Kidney epithelial cell (primary cell): Measurements from ENCODE around the gene EPHA4. TPM values are rescaled to one million over a fixed set of nuclear protein-coding genes. Genes with fewer than 3 reads are reported as not detected.

ENCODE experiments used
- DNase-seq: peaks from one replicate; pipeline ENCODE4 v3.0.0-alpha.2; 2010; ENCODE audit warnings: low read depth
- H3K27me3 ChIP-seq: 2 replicates; pipeline ENCODE4 v1.6.0; 2011; ENCODE audit warnings: low read length; ENCODE audit not compliant: control insufficient read depth, insufficient read depth
- H3K36me3 ChIP-seq: 2 replicates; pipeline ENCODE4 v1.5.1; 2011; ENCODE audit warnings: low read length; ENCODE audit not compliant: control insufficient read depth, insufficient read depth
- H3K4me3 ChIP-seq: 2 replicates; pipeline ENCODE4 v1.5.1; 2011; ENCODE audit warnings: low read depth, mild to moderate bottlenecking, control low read depth, low read length
- total RNA-seq: library from RNA; depleted of rRNA; stranded (reverse); fragments of >200 nt; gene quantifications from 2 replicates; pipeline ENCODE4 v1.2.3, GENCODE V29; 2015
- TF ChIP-seq, protein P1 (sequence below): IDR thresholded peaks from 2 replicates; pipeline ENCODE4 v1.5.1; 2011; ENCODE audit warnings: mild to moderate bottlenecking, moderate library complexity, low read length, control low read depth, inconsistent platforms; ENCODE audit not compliant: insufficient read depth, poor library complexity, severe bottlenecking

EPHA4 gene
- total RNA-seq, 1 donor from 2014 or later, result 6.6 TPM

DNA sequence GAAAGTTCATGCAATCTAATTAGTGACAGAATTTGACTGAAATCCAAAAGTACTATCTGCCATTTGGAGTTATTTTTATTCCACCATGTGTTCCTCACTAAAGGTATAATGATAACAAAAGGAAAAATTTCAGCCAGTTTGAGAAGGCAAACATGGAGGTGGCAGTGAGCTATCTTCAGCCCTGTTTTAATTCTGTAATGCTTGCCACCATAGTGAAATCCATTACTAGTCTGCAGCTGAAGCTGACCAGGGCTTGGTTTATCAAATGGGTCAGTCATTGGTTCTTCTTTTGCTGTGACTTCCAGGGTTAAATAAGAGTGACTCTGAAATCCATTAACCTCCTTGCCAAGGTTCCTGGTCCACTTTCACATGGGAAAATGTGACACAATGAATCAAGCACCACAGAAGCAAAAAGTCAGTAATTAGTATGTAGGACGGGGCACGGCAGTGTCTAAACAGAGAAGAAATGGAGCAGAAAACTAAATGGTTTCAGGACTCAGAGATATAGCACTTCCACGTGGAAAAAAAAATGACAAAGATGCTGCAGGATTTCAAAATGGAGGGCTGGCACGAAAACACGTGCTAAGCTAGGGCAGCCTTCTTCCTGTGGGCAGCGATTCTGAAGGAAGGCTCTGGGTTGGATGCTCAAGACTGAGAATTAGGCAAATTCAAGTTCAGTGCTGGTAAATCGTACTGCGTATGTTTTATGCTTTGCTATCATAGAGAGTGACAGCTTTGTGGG is 87.2 kb downstream of the EPHA4 start:
- no peaks in the 10 kb centered on the region for H3K36me3 ChIP-seq
- TF ChIP-seq, protein P1, sequence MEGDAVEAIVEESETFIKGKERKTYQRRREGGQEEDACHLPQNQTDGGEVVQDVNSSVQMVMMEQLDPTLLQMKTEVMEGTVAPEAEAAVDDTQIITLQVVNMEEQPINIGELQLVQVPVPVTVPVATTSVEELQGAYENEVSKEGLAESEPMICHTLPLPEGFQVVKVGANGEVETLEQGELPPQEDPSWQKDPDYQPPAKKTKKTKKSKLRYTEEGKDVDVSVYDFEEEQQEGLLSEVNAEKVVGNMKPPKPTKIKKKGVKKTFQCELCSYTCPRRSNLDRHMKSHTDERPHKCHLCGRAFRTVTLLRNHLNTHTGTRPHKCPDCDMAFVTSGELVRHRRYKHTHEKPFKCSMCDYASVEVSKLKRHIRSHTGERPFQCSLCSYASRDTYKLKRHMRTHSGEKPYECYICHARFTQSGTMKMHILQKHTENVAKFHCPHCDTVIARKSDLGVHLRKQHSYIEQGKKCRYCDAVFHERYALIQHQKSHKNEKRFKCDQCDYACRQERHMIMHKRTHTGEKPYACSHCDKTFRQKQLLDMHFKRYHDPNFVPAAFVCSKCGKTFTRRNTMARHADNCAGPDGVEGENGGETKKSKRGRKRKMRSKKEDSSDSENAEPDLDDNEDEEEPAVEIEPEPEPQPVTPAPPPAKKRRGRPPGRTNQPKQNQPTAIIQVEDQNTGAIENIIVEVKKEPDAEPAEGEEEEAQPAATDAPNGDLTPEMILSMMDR, result no peak
- DNase-seq, result no peak
- no peak overlapping the region for H3K4me3 ChIP-seq
- H3K27me3 ChIP-seq, result no peaks in the 10 kb centered on the region

DNA sequence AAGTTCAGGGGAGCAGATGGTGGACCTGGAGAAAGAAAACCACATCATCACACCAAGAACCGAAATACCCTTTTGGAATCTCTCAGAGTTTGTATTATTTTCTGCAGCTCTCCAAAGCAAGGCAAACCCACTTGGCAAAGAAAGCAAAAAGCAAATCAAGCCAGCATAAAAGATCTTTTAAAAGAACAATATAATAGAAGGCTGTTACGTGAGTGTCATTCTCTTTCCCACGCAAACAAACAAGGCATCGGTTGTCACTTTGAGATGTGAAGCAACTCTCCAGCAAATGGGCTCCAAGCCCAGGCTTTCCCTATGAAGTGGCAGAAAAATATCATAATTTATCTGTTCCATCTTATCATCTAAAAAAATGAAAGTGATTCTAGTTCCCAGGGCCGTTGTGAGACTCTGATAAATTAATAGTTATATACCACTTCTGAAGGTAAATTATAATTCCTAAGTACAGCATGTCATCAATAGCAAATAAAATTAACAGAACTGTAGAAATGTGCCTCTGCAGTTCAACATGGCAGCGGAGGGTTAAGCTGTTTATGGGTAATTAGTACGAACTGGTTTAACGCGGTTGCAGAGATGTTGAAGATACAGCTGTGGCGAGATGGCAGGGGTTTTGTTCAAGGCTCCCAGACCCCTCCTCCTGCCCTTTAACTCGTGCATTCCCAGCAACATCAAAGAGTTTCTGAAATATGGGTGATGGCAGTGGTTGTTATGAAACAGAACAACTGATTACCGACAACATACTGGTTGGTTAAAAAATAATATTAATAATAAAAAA is 89.2 kb downstream of the EPHA4 start:
- H3K4me3 ChIP-seq, result no peak overlapping the region
- no peaks in the 10 kb centered on the region for H3K36me3 ChIP-seq
- no peaks in the 10 kb centered on the region for H3K27me3 ChIP-seq
- DNase-seq, result no peak
- TF ChIP-seq, protein P1, result no peak

DNA sequence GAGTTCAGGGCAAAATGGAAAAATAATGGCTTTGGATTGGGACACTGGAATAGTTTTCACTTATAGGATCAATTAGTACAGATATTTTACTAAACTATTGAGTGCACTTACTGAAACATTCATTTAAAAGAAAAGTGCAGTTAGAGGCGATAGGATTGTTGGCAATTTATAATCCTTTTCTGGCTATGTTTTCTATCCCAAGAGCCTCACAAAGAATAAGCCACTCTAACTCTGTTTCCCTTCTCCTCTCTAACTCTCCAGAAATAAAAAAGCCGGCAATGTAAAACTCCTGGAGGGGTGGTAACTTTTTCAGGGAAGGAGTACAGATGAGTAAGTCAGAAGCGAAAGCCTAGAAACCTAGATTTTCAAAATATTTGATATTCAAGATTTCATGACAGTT is 91.3 kb downstream of the EPHA4 start:
- TF ChIP-seq, protein P1, result no peak
- Histone ChIP-seq H3K36me3 (no peaks in the 10 kb centered on the region), H3K4me3 (no peak overlapping the region), H3K27me3 (no peaks in the 10 kb centered on the region)
- no peak for DNase-seq

DNA sequence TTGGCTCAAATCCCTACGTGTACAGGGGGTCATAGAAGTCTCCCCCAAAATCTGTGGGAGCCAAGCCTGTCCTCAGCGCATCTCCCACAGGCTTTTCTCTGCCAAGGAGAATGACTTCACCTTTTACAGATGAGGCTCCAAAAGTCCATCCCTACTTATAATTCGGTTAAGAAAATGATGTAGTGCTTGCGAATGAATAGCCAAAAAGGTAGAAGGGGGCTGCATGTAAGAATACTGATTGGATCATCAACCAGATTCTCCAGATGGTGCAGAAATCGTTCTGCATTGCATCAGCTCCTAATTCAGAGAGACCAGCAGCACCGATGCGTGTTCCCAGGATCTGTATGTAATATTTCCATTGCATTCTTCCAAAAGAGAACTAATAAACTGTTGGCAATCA is 91.9 kb downstream of the EPHA4 start:
- H3K36me3 ChIP-seq, result no peaks in the 10 kb centered on the region
- DNase-seq, result no peak
- TF ChIP-seq, protein P1, result no peak
- no peaks in the 10 kb centered on the region for H3K27me3 ChIP-seq
- no peak overlapping the region for H3K4me3 ChIP-seq

DNA sequence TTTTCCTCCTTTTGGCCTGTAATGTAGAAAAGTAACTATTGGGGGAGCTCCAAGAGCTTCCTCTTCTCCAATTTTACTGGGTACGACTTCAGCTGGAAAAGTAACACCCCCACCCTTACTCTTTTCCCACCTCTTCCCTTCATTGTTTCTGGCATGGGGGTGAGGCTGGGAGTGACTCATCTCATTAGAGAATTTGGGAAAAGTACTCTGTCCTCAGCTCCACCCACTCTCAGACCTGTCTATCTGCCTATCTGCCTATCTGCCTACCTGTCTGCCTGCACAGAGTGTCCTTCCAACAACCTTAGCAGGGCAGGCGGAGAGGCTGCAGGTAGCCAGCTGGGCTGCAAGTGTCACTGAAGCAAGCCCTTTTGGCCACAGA is 93.6 kb downstream of the EPHA4 start:
- TF ChIP-seq, protein P1, result peak; percentile 6
- Histone ChIP-seq H3K4me3 (no peak overlapping the region), H3K27me3 (no peaks in the 10 kb centered on the region), H3K36me3 (no peaks in the 10 kb centered on the region)
- no peak for DNase-seq
